GM10248 (cell line): ENCODE results near the gene NOC2L.

Experiments used
- CTCF ChIA-PET: fragments of 300-600 bp; sonication (Branson Sonifier 250); formaldehyde crosslinking; extraction: SDS; loops from one replicate; lab custom pipeline; 2021; ENCODE audit warnings: antibody characterized with exemption; lab: Yijun Ruan, JAX
- POLR2A ChIA-PET: fragments of 350-650 bp; sonication (Branson Sonifier 250); formaldehyde crosslinking; extraction: SDS; loops from one replicate; lab custom pipeline; 2020; ENCODE audit warnings: antibody characterized with exemption; lab: Yijun Ruan, JAX
- DNase-seq: peaks from one replicate; pipeline ENCODE4 v3.0.0; 2012; ENCODE audit errors: extremely low spot score
- TF ChIP-seq, protein P1 (sequence below): IDR thresholded peaks from 2 replicates; pipeline ENCODE4 v1.5.1; 2012; ENCODE audit warnings: mild to moderate bottlenecking, low read depth; ENCODE audit errors: extremely low read depth, missing control alignments, control extremely low read depth

Gene NOC2L

GRCh38 chr1:962381-963300, 3.6 kb upstream of the NOC2L start:
- TF ChIP-seq, protein P1, sequence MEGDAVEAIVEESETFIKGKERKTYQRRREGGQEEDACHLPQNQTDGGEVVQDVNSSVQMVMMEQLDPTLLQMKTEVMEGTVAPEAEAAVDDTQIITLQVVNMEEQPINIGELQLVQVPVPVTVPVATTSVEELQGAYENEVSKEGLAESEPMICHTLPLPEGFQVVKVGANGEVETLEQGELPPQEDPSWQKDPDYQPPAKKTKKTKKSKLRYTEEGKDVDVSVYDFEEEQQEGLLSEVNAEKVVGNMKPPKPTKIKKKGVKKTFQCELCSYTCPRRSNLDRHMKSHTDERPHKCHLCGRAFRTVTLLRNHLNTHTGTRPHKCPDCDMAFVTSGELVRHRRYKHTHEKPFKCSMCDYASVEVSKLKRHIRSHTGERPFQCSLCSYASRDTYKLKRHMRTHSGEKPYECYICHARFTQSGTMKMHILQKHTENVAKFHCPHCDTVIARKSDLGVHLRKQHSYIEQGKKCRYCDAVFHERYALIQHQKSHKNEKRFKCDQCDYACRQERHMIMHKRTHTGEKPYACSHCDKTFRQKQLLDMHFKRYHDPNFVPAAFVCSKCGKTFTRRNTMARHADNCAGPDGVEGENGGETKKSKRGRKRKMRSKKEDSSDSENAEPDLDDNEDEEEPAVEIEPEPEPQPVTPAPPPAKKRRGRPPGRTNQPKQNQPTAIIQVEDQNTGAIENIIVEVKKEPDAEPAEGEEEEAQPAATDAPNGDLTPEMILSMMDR, result no peak
- ChIA-PET CTCF (interaction anchor here (1.1 kb wide), 1 partner anchor 19 kb away, joined by 3 read pairs; the partner anchor contains the start of gene PERM1), POLR2A (no interaction called here)
- no peak for DNase-seq

GRCh38 chr1:961132-961669, 2.1 kb upstream of the NOC2L start:
- CTCF ChIA-PET, result interaction anchor here (0.7 to 1.0 kb wide), 2 partner anchors 11 to 15 kb away, joined by 3 to 5 read pairs; no protein-coding TSS in a partner anchor
- POLR2A ChIA-PET, result no interaction called here
- TF ChIP-seq, protein P1, result no peak
- no peak for DNase-seq

GRCh38 chr1:960363-961131, 1.5 kb upstream of the NOC2L start, which contains the start of gene KLHL17:
Gene KLHL17 (plus strand): TSS chr1:960584. CDS start chr1:960694, 110 bp downstream.
- CTCF ChIA-PET, result interaction anchor here (0.7 to 1.0 kb wide), 2 partner anchors 12 to 16 kb away, joined by 3 to 5 read pairs; no protein-coding TSS in a partner anchor

GRCh38 chr1:959731-960362, 791 bp upstream of the NOC2L start:
- DNase-seq, result no peak
- TF ChIP-seq, protein P1, result no peak
- CTCF ChIA-PET, result no interaction called here
- POLR2A ChIA-PET, result no interaction called here

More at GRCh38 chr1:960363-961131, 1.5 kb upstream of the NOC2L start, which contains the start of gene KLHL17:
- POLR2A ChIA-PET, result no interaction called here
- TF ChIP-seq, protein P1, result no peak
- DNase-seq, result peak; percentile 89

GRCh38 chr1:956636-957035, 2.4 kb downstream of the NOC2L start:
- CTCF ChIA-PET, result no interaction called here
- TF ChIP-seq, protein P1, result no peak

DNA sequence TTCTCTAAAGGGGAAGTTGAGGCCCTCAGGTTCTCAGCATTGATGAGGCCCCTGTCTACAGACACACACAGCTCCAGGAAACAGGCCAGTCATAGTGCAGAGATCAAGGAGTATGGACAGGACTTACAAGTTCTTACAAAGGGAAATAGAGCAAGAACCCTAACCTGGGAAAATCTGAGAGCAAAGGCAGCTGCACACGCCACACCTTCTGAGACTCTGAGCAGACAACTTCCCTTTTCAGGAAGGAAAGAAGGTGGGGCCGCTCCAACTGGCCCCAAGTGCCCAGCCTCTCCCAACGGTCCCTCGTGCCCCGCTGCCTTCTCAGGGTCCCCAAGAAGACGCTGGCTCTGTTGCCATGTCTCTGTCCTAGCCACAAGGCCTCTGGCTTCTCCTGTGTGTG, 3.6 kb downstream of the NOC2L start:
- DNase-seq, result no peak
- TF ChIP-seq, protein P1, result no peak
- CTCF ChIA-PET, result no interaction called here
- POLR2A ChIA-PET, result no interaction called here

More at GRCh38 chr1:956636-957035, 2.4 kb downstream of the NOC2L start:
- POLR2A ChIA-PET, result no interaction called here
- DNase-seq, result no peak
